Raji (cell line): ENCODE results near the gene PAXX.

Experiments
- POLR2A ChIP-seq: IDR thresholded peaks from 2 replicates; pipeline ENCODE4 v1.6.1; 2011; ENCODE audit warnings: low read depth, low read length, control low read depth; ENCODE audit not compliant: insufficient read depth

The PAXX gene

DNA sequence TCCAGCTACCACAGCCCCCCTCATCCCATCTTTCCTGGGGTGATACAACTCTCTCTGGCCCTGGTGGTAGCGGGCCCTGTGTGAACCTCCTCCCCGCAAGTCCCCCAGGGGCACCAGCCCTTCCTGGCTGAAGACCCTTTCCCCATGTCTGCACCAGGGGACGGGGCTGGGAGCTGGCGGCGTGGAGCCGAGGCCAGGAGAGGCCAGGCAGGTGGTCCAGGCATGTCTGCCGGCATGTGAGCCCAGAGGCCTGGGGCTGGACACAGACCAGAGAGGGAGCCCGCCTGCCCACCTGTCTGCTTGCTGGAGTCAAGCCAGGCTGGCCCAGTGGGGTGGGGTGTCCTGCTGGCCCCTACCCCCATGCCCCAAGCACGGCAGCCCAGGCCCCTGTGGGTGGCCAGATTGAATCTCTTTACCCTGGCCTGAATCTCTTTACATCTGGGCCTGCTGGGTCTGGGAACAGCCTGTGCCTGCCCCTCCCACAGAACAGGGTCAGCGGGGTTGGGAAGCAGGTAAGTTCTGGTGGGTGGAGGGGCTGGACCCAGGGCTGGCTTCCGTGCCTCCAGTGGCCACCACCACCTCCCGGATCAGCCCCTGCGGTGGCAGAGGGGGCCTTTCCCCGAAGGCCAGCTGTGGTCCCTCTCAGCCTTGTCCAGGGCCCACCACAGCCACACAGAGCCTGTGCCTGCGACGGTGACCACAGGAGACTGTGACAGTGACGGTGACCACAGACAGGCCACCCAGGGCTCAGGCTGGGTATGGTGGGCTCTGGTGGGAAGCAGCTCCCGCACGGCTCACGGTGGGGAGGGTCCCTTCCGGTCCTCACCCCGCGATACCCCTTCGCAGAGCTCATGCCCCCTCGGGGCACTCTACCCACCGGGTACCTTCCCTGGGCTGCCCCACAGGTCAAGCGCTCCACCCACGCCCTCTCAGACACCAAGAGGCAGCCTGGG, 33.0 kb upstream of the PAXX start:
- no peak for TF ChIP-seq POLR2A

DNA sequence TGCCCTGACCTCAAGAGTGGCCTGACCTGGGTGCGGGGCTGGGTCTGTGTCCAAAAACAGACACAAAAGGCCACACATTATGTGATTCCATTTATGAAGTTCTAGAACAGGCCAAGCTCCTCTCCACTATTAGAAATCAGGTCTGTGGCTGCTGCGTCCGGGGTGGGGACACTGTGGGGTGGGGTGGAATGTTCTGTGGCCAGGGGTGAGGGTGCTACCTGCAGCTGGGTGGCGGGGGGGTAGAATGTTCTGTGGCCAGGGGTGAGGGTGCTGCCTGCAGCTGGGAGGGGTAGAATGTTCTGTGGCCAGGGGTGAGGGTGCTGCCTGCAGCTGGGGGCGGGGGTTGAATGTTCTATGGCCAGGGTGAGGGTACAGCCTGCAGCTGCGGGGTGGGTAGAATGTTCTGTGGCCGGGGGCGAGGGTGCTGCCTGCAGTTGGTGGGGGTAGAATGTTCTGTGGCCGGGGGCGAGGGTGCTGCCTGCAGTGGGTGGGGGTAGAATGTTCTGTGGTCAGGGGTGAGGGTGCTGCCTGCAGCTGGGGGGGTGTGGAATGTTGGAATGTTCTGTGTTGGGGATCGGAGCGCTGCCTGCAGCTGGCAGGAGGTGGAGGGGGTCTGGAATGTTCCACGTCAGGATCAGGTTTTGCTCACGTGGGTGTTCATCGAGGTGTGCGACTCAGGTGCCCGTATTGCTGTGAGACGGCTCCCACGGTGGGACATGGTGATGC, 31.8 kb upstream of the PAXX start:
- TF ChIP-seq POLR2A: no peak

GRCh38 chr9:136960938-136961275, 31.3 kb upstream of the PAXX start:
- no peak for TF ChIP-seq POLR2A

DNA sequence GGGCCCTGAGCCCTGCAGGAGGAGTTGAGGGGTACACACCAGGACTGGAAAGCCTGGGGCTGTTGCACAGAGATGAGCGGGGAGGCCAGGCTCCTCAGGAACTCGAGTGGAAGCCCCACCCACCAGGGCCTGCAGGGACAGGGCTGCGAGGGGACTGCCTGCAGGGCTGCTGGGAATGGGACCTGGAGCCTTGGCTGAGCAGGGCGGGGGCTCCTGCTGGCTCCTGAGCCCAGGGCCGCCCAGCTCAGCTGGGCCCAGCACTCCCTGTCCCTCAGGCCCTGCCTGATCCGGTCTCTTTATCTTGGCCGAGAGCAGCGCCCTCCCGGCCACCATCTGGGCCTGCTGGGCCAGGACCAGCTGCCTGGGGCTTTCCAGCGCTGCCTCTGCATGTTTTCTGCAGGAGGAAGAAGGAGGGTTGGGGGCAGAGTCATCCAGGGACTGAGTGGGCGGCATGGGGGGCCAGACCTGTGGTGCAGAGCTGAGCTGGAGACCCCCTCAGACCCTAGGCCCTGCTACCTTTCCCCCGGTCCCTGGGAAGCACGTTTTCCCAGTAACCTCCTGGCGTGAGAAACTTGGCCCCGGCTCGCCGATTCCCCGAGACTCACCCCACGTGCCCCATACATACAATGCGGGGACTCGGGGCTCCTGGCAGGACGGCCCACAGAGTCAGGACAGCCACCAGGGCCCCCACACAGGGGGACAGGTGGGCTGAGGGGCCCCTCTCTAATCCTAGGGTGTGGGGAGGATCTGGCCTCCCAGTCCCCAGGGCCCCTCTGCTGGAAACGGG, 30.8 kb upstream of the PAXX start:
- no peak for TF ChIP-seq POLR2A

- no peak for TF ChIP-seq POLR2A
Observed at GRCh38 chr9:136962163-136962562, 30.1 kb upstream of the PAXX start.

DNA sequence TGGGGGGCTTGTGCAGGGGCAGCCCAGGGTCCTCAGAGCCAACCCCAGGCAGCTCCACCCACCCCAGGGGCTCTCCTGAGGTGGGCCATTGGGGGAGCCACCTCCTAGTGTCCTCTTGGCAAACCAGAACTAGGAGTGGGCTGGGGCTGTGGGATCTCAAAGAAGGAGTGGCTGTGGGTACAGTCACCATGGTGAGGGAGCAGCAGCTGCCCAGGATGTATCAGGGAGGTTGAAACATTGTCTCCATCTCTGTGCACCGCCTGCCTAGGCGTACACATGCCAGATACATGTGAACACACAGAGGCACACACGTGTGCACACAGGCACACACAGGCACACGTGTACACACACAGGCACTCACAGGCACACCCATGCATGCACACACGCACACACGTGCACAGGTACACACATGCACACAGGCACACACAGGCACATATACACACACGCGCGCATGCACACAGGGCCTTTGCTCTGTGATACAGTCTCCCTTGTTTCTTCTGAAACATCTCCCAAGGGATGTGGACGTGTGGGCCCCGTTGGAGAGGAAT, 29.4 kb upstream of the PAXX start:
- no peak for TF ChIP-seq POLR2A

- no peak for TF ChIP-seq POLR2A
Observed at GRCh38 chr9:136963341-136963740, 28.9 kb upstream of the PAXX start.

DNA sequence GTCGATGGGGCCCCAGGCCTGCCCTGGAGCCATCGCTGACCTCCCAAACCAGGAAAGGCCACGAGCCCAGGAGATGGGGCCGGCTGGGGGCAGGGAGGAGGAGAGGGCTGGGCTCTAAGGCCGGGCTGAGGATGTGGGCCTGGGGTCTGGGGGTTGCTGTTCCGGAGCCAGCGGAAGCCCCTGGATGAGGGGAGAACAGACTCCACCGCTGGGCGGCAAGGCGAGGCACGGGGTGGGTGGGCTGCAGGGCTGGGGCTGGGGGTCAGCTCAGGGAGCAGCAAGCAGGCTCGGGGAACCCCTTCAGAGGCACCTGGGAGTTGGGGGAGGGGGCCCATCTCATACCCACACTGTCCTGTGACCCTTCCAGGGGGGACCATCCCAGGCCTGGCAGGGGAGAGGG, 28.5 kb upstream of the PAXX start:
- no peak for TF ChIP-seq POLR2A

- TF ChIP-seq POLR2A: no peak
Observed at GRCh38 chr9:136964171-136964689, 28.0 kb upstream of the PAXX start.

GRCh38 chr9:136964833-136965422, 27.3 kb upstream of the PAXX start:
- TF ChIP-seq POLR2A: no peak

DNA sequence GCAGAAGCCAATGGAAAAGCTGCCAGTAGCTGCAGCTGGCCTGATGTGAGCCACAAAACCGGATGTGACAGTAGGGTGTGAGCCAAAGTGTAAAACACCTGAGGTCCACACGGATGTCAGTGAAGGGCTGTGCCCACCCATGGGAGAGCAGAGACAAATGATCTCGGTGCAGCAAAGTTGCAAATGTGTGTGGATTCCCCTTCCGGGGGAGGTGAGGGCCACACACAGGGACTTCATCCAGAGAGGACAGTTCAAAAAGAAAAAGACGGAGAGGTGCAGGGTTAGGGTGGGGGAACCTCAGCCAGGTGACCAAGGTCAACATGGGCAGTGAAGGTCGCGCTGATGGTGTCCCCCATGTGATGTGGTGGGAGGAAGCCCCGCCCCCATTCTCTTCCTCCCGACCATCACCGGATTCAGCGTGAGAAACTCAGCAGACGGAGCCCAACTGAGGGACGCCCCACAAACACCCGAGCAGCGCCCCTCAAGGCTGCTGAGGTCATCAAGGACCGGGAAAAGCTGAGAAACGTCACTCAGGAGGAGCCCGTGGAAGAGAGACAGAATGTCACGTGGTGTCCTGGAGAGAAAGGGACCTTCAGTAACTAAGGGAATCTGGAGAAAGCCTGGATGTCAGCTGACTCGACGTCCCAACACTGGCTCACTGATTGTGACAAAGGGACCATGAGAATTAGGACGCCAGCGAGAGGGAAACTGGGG, 26.3 kb upstream of the PAXX start:
- TF ChIP-seq POLR2A: no peak

GRCh38 chr9:136968333-136969127, 23.7 kb upstream of the PAXX start:
- TF ChIP-seq POLR2A: no peak

DNA sequence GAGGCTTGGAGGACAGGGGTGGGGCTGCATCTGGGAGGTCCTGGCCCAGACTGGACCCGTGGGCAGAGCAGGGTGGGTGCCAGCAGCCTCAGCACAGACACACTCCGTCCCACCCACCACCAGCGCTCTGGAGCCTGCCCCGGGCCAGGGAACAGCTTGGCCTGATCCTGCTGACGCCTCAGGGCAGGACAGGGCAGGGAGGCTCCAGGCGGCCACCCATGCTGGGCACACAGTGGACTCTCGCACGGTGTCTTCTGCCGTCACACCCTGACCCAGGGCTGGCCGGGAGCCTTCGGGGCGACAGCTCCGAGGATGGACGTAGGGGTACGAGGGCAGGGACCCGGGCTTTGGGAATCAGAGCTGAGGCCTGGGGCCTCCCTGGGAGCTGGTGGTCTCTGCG, 23.1 kb upstream of the PAXX start:
- TF ChIP-seq POLR2A: no peak
